ENCODE results near the gene ARHGEF11.

DNA sequence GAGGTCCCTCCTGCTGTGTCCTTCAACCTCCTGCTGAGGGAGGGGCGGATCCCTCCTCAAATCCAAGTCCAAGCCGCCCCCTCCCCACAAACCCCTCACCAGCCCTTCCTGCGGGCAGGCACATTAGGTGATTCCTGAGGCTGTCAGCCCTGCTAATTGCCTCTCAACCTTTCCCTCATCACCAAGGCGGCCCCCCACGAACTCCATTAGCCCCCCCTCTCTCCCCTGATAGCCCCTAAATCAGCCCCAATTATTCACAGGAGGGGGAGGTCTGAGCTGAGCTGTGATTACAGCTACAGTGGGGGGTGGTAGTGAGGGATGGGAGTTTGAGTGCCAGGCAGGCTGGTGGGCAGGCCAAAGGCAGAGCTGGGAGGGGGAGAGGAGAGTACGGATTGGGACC, 157.8 kb downstream of the ARHGEF11 start:
- TF ChIP-seq CTCF (IDR thresholded peaks at IDR 0.05; ENCODE audit: low read depth, low read length): no peak
- no peak for TF ChIP-seq POLR2A (IDR thresholded peaks at IDR 0.05; ENCODE audit: extremely low read depth, insufficient read length)
- TF ChIP-seq, protein P1, sequence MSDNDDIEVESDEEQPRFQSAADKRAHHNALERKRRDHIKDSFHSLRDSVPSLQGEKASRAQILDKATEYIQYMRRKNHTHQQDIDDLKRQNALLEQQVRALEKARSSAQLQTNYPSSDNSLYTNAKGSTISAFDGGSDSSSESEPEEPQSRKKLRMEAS (IDR thresholded peaks at IDR 0.05; ENCODE audit: low read depth, low read length): no peak
- no peak for TF ChIP-seq MYC (IDR thresholded peaks at IDR 0.05; ENCODE audit: low read depth, low read length)

Measured in NB4 (cell line).